Fibroblast of gingiva (primary cell): ENCODE data around the gene MYO1D.
"Not testable (repeated sequence)": the region's sequence is repeated elsewhere in the genome, so short reads cannot be mapped to it uniquely, and the experiment has no call there.

Experiments
- DNase-seq: peaks from one replicate; pipeline ENCODE4 v3.0.0-alpha.2; 2011; ENCODE audit warnings: low read depth

The MYO1D gene

DNA sequence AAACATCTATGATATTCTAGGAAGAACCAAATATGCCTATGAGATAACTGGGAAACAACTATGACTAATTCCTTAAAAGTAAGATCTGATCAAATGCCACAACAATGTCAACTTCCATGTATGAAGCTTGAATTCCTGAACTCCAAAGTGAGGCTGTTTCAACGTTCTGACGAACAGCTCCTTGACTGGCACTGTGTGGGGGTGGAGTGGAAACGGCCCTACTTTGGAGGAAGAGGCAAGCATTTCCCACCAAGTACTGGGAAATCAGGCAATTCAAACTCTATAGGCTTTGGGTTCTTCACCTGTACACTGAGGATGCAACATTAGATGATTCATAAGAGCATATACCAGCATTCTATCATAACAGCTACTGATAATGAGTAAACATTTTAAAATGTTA, 203.0 kb downstream of the MYO1D start:
- no peak for DNase-seq

DNA sequence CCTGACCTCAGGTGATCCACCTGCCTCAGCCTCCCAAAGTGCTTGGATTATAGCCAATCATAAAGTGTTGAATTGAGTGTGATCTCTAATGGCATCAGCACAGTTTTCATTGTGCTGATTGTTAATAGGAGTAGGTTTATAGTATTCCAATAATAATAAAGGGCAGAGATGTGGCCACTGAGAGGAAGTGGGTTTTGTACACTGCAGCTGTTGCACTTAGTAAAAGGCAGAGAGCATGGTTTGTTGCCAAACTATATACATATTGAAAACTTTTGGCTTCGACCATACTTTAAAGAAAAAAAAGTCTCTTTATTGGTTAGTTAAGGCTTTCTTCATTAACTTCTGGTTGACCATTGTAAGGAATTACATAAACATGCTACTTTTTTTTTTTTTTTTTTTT, 204.2 kb downstream of the MYO1D start:
- DNase-seq = no peak

DNA sequence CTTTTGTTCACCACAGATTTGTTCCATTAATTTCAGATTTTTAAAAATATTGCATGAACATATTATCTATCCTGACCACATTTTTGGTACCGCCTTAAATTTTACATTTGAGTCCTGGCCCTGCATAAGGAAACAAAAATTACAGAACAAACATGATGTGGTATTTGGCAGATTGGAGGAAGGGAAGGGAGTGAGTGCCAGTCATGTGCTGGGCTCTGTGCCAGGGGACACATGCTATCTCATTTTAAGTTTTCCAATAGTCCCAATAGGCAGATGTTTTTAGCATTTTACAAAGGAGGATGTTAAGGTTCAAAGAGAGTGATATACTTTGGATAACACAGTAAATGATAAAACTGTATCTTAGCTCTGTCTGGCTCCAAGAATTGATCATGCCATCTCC, 205.0 kb downstream of the MYO1D start:
- no peak for DNase-seq

DNA sequence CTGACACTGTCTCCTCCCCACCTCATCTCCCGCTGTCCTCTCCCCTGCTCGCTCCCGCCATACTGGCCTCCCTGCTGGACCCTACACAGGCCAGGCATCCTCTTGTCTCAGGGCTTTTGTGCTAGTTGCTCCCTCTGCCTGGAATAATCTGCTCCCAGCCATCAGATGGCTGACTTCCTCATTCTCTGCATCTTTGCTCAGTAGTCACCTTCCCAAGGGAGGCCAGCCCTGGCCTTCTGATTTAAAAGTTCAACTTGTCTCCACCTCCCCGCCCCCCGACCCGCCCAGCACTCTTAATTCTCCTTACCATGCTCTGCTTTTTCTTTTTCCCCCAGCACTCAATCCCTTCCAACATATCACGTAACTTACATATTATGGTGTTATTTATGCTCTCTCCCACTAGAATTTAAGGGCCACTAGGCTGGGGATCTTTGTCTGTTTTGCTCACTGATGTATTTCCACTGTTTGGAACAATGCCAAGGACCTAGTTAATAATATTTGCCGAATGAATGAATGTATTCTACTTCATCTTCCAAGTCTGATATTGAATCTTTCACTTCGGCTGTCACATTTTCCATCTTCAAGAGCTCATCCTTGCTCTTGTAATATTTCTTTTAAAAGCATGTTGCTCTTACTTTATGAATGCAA, 211.9 kb downstream of the MYO1D start:
- DNase-seq = no peak

DNA sequence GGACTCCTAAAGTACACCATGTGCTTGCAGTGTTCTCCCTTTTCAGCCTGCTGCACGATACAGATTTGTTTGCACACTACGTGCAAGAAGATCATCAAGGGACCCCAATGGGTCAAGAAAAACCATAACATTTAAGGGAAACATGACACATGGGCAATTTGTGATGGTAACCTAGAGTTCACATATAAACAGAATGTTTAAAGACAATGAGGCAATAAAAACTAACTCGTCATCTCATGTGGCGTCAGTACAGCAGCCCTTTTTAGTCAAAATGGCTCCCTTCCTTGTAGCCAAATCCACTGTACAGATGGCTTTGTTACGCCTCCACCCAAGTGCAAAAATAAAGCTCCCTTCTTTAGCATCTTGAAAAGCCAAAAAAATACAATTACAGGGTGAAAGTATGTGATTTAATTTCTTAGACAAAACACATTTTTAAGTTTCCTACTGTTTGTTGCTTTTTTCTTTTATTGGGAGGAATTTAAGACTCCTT, 216.4 kb downstream of the MYO1D start:
- DNase-seq = no peak

DNA sequence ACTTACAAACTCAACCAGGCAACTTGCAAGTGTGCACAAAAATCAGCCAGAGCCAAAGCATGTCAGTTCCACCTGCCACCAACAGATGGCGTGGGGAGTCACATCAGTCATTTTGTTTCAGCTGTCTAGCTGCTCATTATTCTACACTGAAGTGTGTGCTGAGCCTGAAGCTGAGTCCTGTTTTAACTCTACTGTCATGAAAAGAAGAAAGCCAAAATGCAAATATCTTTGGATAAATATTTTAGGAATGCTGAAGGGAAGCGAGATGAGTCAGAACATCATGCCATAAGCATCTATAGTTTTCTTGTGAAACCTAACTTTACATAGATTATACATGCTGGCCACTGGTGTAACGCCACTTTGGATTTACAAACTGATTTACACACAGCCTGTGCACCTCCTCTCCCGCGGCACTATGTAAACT, 217.5 kb downstream of the MYO1D start:
- peak; percentile 44 for DNase-seq

DNA sequence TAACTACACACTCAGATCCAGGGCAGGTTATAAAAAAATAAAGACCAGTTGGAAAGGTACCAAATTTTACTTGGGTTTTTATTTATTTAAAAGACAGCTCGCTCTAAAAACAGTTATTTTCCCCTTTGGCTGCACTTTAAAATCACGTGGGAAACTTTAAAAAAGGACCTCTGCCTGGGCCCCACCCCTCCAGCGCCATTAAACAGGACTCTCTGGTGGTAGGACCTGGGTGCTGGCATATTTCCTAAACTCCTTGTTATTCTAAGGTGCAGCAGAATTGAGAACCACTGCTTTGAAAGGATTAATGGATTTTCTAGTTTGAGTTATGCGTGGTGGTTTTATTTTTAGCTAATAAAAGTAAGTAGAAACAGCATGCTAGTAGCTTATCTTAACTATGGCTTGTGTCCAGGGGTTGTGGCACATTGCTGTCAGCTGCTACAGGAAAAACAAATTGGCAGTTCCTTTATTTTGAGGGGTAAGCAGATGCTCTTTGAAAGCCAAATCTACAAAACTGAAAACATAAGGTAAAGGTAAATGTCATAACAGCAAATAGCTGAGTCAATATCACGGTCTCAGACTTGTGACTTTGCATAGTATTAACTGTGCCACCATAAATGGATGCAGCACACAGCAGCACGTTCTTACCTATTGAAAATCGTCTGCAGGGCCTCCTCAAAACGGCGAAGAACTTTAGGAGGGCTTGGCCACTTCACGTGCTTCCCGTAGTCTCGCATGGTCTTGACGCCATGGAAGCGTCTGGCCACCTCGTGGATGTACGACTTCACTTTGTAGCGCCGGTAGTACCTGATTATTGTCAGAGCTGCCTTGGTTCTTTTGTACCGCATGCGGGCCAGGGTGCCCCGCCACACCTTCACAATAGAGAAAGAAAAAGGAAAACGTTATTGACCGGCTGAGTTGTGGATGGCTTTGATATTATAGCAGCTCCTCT, 218.2 kb downstream of the MYO1D start:
- no peak for DNase-seq

DNA sequence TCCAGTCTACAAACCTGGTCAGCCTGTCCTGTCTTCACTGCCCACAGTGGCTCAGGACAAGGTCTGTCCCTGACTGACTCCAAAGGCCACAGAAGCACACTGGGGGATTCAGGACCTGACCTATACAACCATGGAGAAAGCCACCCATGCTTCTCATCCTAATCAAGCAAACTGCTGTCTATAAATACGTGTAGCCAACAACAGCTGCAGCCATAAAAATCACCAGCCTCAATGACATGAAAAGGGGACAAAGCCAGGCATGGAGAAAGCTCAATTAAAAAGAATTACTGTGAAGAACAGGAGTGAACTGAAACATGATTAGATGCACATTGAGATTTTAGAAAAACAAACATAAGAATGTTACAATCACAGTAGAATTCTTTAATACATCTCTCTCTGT, 220.0 kb downstream of the MYO1D start:
- DNase-seq = no peak

DNA sequence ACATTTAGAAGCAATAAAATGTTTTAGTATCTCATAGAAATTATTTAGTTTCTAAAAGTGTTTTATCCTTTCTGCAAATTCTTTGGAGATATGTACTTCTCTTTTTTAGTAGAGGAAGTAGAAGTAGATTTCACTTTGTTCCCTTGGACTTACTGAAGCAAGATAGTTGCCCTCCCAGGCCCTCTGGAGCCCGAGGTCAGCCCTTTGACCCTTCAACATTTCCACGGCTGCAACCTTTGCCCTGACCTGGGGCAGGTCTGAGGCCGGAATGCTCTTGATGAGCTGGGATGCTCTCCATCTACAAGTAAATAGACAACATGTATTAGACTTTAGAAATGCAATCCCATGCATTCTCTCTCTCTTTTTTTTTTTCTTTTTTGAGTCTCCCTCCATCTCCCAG, 222.6 kb downstream of the MYO1D start:
- no peak for DNase-seq

DNA sequence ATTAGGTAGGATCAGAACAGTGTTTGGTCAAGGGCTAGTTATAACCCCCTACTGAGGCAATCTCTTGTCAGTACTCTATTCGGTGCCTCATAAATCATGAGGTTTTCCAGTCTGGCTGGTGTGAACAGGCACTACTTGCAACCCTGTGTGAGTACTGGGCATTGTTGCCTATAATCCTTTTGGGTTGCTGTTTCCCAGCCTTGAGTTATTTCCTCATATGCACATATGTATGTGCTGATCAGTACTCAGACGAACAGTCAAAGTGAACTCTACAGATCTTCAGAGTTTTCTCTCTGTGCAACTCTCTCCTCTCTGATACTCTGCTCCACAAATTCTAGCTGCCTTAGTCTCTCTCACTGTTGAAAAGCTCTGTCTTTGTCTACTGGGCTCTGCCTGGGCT, 225.8 kb downstream of the MYO1D start:
- DNase-seq = no peak

DNA sequence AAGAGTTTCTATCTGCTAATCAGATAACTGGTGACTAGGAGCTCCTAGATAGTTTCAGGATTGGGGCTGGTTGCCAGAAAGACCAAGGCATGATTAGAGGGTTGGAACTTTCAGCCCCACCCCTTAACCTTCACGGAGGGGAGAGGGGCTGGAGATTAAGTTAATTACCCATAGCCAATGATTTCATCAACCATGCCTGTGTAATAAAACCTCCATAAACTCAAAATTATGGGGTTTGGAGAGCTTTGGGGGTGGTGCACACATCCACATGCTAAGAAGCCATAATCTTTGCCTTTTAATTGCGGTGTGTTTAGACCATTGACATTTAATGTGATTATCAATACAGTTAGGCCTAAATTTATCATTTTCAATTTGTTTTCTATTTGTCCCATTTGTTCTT, 228.5 kb downstream of the MYO1D start:
- no peak for DNase-seq

DNA sequence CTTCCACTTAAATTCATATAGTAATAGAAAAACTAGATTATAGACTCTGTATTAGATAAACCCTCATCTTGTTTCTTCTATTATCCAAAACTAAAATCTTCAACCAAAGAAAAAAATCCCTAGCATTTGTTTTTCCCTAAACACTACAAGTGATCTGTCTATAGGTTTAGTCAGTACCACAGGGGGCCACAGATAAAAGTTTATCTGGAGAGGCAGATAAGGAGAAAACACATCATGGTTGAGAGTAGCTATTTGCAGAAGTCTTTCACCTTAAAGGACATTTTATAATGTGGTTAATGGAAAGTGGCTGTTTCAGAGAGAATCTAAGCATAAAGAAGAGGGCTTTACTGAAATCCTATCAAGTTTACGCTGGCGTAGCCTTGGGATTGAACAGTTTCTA, 230.0 kb downstream of the MYO1D start:
- DNase-seq = no peak

DNA sequence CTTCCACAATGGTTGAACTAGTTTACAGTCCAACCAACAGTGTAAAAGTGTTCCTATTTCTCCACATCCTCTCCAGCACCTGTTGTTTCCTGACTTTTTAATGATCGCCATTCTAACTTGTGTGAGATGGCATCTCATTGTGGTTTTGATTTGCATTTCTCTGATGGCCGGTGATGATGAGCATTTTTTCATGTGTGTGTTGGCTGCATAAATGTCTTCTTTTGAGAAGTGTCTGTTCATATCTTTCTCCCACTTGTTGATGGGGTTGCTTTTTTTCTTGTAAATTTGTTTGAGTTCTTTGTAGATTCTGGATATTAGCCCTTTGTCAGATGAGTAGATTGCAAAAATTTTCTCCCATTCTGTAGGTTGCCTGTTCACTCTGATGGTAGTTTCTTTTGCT, 235.4 kb downstream of the MYO1D start:
- DNase-seq = not testable (repeated sequence)

DNA sequence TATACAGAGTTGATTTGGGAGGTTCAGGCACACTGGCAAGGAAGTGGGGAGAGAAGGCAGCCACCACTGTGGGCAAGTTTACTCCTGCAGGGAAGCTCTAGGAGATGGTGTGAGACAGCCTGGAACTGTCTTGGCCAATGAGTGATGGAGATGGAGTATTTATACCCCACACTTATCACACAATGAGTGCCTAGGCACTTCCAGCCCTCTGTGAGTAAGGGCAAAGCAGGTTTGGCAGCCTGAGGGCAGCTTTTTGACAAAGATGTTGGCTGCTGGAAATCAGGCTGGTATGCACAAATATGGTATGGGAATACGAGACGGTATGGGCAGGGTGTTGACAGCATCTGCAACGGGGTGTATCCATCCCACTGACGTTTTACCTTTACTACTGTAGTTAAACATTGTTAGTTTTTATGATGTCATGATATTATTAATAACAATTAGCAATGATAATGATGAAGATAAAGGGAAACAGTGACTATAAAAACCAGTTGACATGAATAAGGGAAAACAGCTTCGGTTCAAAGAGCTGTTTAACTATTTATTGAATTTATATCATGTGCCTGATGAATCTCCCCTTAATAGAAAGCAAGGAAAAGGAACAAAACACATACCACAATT, 240.2 kb downstream of the MYO1D start:
- DNase-seq = no peak

DNA sequence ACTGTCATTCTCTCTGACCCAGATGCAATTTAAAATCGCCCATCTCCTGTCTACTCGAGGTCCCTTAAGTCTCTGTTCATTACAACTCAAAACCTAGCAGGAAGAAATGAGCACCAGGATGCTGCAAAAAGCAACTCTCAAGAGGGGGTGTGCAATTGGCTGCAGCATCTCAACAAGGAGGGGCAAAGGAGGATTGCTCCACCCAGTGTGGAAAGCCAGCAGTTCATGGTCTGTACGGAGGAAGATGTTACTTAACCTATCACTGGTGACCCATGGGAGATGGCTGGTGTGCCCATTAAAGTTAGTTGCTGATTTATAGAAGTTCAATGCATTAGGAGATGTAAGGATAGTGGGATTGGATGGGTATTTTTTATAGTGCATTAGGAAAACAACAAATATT, 242.8 kb downstream of the MYO1D start:
- no peak for DNase-seq

DNA sequence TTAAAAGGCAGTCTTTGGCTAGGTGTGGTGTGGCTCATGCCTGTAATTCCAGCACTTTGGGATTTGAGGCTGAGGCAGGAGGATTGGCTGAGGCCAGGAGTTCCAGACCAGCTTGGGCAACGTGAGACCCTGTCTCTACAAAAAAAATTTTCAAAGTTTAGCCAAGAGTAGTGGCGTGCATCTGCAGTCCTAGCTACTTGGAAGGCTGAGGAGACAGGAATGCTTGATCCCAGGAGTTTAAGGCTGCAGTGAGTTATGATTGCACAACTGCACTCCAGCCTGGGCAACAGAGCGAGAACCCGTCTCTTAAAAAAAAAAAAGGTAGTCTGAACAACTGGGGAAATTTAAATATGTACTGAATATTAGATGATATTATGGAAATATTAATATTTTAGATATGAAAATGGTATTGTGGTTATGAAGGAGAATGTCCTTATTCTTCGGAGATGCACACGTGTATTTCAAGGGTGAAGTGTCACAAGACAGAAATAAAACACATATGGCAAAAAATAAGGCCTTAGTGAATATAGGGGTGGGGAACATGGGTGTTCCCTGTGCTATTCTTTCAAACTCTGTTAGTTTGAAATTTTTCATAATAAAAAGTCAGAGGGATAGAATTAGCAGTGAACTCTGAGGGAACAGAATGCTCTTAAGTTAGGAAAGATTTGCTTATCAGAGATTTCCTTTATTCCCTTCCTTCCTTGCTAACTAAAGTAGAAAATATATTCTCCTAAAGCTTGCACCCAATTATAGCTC, 245.4 kb downstream of the MYO1D start:
- no peak for DNase-seq

DNA sequence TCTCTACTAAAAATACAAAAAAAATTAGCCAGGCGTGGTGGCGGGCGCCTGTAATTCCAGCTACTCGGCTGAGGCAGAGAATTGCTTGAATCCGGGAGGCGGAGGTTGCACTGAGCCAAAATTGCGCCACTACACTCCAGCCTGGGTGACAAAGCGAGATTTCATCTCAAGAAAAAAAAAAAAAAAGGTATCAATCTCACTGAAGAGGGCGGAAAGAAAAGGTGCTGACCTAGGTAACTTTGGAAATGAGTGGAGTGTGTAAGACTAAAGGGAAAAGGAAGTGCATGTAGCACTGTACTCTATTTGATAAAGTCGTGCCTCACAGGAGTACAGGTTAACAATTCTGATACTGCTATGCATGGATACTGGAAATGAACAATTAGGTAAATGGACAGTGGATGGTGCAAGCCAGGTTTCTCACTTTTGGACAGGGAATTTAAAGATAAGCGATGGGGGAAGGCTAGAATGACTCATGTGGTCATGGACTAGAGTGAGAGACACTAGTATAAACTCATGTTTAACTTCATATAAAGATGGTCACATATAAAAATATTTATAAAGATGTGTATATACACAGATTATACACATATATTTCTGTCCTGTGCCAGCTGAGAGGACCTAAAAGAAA, 247.2 kb downstream of the MYO1D start:
- DNase-seq = no peak

DNA sequence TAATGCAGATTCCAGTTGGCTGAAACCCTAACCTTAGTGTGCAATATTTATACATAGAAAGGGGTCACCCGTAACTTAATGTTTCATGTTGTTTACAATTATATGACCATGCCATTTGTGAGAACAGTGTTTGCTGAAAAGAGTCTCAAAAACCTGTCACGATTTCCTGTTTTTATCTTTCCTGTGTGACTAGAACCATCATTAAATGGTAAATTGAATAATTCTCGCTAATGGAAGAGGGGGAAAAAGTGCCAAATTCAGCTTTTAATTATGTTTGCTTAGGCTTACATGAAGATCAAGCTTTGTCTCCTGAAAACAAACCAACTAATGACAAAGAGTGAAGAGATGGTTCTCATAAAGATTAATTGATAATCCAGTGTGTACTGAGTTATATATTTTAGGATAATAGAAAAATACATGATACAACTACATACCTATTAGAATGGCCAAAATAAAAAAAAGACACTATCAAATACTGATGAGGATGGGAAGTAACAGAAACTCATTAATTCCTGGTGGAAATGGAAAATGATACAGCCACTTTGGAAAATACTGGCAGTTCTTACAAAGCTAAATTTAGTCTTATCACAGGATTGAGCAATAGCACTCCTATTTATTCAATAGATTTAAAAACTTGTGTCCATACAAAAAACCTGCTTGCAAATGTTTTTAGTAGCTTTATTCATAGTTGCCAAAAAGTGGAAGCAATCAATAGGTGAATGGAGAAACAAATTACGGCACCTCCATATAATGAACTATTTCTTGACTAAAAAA, 248.5 kb downstream of the MYO1D start:
- no peak for DNase-seq

DNA sequence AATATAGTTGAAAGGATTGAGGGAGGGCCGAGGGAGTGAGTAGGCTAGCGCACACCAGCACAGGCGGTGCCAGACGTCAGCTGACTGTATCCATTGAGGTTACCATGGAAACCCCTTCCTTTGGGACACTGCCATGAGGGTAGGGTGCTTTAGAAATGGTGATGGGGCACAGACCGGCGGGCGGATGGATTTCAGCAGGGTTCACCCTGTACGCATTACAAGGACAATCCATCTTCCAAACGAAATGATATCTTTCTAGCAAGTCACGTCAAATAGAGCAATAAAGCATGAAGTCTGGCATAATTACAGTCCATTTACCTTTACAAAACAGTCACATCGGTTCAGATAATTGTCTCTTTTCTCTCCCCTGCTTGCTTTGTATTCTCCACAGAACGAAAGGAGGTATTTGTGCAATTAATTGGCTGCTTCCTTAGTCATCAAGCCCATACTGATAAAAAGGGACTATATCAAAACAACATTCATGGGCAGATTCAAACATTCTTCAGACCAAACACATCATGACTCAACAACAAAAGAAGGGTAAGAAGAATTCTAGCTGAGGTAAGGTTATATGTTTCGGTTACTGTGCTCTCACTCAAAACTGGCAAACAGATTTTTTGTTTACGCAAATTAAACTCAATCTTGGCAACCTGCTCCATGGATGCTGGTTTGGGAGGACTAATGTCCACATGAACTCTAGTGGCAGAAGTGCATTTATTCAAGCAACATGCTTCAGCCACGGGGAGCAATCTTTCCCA, 249.5 kb downstream of the MYO1D start:
- DNase-seq = peak; percentile 1

DNA sequence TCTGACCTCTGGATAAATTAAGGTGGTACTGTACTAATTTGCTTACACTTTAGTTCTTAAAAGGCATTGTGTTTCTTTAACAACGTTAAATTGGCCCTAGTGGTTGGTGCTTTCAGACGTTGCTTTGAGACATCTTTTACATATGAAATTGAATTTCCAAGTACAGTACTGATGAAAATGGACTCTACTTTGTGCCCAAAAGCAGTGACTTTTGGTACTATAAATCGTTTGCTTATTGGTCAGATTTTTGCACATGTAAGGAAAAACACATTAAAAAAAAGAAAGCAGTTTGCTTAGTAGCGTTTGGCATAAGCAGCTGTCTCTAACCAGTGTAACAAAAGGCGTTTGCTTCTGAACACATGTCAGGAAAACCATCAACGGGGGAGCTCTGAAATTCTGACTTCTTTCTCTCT, 250.5 kb downstream of the MYO1D start:
- DNase-seq = no peak
